Body of pancreas (tissue), 4 donors: ENCODE data around the gene DNAH10.

Experiments used
- POLR2A ChIP-seq, 3 donors: fragments of 450-650 bp; IDR thresholded peaks; one replicate each; pipeline ENCODE4 v1.6.1; 2016; ENCODE audit warnings: antibody characterized with exemption in 3 of 3, mild to moderate bottlenecking in 2 of 3
- TF ChIP-seq, protein P1 (sequence below), 7 experiments: fragments of 450-650 bp in 4 of 7; fragments of 200-600 bp in 3 of 7; sonication (generic) in 3 of 7; IDR thresholded peaks; one replicate each; pipeline ENCODE4 v1.5.1; 2016 to 2019; ENCODE audit warnings: antibody characterized with exemption in 7 of 7

DNA sequence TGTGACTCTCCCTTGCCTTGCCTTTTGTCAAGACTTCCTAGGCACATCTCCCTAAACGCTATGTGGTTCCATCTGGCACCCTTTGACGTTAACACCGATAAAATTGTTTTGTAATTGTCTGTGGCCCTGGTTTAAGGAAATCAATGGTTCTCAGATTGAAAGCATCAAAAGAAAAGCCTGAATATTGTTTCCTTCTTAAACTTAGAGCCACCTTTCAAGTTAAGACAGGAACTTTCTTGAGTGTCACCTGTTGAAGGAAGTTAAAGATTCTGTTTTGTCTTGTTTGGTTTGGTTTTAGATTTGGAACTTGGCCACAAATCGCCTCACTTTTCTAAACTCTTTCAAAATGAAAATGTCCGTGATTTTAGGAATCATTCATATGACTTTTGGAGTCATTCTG is 14.8 kb upstream of the DNAH10 start:
- TF ChIP-seq, protein P1, sequence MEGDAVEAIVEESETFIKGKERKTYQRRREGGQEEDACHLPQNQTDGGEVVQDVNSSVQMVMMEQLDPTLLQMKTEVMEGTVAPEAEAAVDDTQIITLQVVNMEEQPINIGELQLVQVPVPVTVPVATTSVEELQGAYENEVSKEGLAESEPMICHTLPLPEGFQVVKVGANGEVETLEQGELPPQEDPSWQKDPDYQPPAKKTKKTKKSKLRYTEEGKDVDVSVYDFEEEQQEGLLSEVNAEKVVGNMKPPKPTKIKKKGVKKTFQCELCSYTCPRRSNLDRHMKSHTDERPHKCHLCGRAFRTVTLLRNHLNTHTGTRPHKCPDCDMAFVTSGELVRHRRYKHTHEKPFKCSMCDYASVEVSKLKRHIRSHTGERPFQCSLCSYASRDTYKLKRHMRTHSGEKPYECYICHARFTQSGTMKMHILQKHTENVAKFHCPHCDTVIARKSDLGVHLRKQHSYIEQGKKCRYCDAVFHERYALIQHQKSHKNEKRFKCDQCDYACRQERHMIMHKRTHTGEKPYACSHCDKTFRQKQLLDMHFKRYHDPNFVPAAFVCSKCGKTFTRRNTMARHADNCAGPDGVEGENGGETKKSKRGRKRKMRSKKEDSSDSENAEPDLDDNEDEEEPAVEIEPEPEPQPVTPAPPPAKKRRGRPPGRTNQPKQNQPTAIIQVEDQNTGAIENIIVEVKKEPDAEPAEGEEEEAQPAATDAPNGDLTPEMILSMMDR (IDR thresholded peaks at IDR 0.05), result no peak
- no peak for TF ChIP-seq POLR2A (IDR thresholded peaks at IDR 0.05)
